Spleen (tissue), 7 donors: ENCODE data around the gene SIMC1.
"Not testable (repeated sequence)": the region's sequence is repeated elsewhere in the genome, so short reads cannot be mapped to it uniquely, and the experiment has no call there.

Source experiments
- POLR2A ChIP-seq, 3 donors: fragments of 450-650 bp; IDR thresholded peaks; one replicate each; pipeline ENCODE4 v1.5.1; 2017; ENCODE audit warnings: antibody characterized with exemption in 3 of 3, mild to moderate bottlenecking in 1 of 3
- TF ChIP-seq, protein P1 (sequence below), 11 experiments: fragments of 200-600 bp in 7 of 11; fragments of 450-650 bp in 4 of 11; sonication (generic) in 4 of 11; IDR thresholded peaks in 8 of 11; conservative IDR thresholded peaks in 3 of 11; 1 replicate in 7 of 11; 2 replicates in 4 of 11; pipeline versions ENCODE4 v1.4.0 to v1.8.0; 2016 to 2021; ENCODE audit warnings: antibody characterized with exemption in 11 of 11, inconsistent platforms in 4 of 11, mild to moderate bottlenecking in 1 of 11
- donor health status: DM: no; HTN: no; CAD: no; lungs with moderate emphysema.
- donor health status: DM: no; HTN: no; CAD: no.
- donor health status: DM: no; HTN: no; CAD: no.

DNA sequence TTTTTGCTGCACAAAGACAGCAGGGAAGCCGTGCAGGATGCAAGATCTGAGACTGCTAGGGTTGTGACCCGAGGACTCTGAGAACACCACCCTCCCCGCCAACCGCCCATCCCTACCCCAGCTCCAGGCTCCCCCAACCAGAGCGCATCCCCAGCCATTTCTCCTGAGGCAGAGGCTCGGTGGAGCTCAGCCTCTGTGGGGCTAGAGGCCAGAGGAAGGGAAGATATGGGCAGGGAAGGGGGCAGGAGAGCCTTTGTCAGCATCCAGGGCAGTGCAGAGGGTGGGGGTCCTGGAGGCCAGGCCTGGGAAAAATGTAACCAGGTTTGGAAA is 43.2 kb upstream of the SIMC1 start:
- not testable (repeated sequence) for TF ChIP-seq POLR2A (IDR thresholded peaks at IDR 0.05)
- TF ChIP-seq, protein P1, sequence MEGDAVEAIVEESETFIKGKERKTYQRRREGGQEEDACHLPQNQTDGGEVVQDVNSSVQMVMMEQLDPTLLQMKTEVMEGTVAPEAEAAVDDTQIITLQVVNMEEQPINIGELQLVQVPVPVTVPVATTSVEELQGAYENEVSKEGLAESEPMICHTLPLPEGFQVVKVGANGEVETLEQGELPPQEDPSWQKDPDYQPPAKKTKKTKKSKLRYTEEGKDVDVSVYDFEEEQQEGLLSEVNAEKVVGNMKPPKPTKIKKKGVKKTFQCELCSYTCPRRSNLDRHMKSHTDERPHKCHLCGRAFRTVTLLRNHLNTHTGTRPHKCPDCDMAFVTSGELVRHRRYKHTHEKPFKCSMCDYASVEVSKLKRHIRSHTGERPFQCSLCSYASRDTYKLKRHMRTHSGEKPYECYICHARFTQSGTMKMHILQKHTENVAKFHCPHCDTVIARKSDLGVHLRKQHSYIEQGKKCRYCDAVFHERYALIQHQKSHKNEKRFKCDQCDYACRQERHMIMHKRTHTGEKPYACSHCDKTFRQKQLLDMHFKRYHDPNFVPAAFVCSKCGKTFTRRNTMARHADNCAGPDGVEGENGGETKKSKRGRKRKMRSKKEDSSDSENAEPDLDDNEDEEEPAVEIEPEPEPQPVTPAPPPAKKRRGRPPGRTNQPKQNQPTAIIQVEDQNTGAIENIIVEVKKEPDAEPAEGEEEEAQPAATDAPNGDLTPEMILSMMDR (IDR thresholded peaks at IDR 0.05 in 8 of 11, conservative IDR thresholded peaks at IDR 0.05 in 3 of 11): not testable (repeated sequence)
